GM12878 (cell line): Measurements from ENCODE around the gene MX1. TPM values are rescaled to one million over a fixed set of nuclear protein-coding genes. Genes with fewer than 3 reads are reported as not detected.

Experiments used
- ATF7 ChIP-seq: fragments of 450-650 bp; IDR thresholded peaks from 2 replicates; pipeline ENCODE4 v1.6.1; 2016; ENCODE audit warnings: low read depth, mild to moderate bottlenecking
- BHLHE40 ChIP-seq, 2 experiments: fragments of 450-650 bp in 1 of 2; IDR thresholded peaks; 2 replicates each; pipeline ENCODE4 v1.6.1; 2011 to 2017; ENCODE audit warnings: low read depth in 2 of 2, borderline replicate concordance in 1 of 2, improper control_type of control experiment in 1 of 2, low read length in 1 of 2, mild to moderate bottlenecking in 1 of 2
- EED ChIP-seq: sonication (generic); IDR thresholded peaks from 2 replicates; pipeline ENCODE4 v1.6.1; 2016; ENCODE audit warnings: antibody characterized with exemption, low read depth
- EGR1 ChIP-seq, 2 experiments: IDR thresholded peaks; 1 replicate in 1 of 2; 2 replicates in 1 of 2; pipeline ENCODE4 v1.6.1; 2011 to 2012; ENCODE audit warnings: low read depth in 2 of 2, low read length in 2 of 2, borderline replicate concordance in 1 of 2, mild to moderate bottlenecking in 1 of 2, moderate library complexity in 1 of 2
- EZH2 ChIP-seq: IDR thresholded peaks from 2 replicates; pipeline ENCODE4 v1.6.1; 2012; ENCODE audit warnings: low read depth, mild to moderate bottlenecking, control low read depth, inconsistent platforms, low read length, borderline replicate concordance; ENCODE audit not compliant: control insufficient read depth
- FOS ChIP-seq: IDR thresholded peaks from 3 replicates; pipeline ENCODE4 v1.6.1; 2011; ENCODE audit warnings: borderline replicate concordance; ENCODE audit not compliant: insufficient read length; ENCODE audit errors: extremely low read depth
- GABPA ChIP-seq: IDR thresholded peaks from 2 replicates; pipeline ENCODE4 v1.6.1; 2014; ENCODE audit warnings: antibody characterized with exemption, low read depth, mild to moderate bottlenecking, inconsistent platforms
- IKZF1 ChIP-seq: fragments of 450-650 bp; conservative IDR thresholded peaks from 2 replicates; pipeline ENCODE4 v1.6.1; 2017; ENCODE audit warnings: antibody characterized with exemption, mild to moderate bottlenecking
- IRF4 ChIP-seq: IDR thresholded peaks from 2 replicates; pipeline ENCODE4 v1.6.1; 2011; ENCODE audit warnings: low read depth, low read length
- KAT2A ChIP-seq: conservative IDR thresholded peaks from 2 replicates; pipeline ENCODE4 v1.6.1; 2011; ENCODE audit warnings: low read depth, low read length; ENCODE audit not compliant: control insufficient read depth
- MYB ChIP-seq: fragments of 150-350 bp; IDR thresholded peaks from 2 replicates; pipeline ENCODE4 v1.6.1; 2014; ENCODE audit warnings: mild to moderate bottlenecking, low read depth, low read length, borderline replicate concordance
- NFIC ChIP-seq: IDR thresholded peaks from 2 replicates; pipeline ENCODE4 v1.6.1; 2012; ENCODE audit warnings: low read depth, mild to moderate bottlenecking, inconsistent platforms, low read length, moderate library complexity
- NFYA ChIP-seq: IDR thresholded peaks from 2 replicates; pipeline ENCODE4 v1.6.1; 2011; ENCODE audit warnings: low read depth, mild to moderate bottlenecking, low read length, improper control_type of control experiment, borderline replicate concordance
- NR2C1 ChIP-seq: fragments of 450-650 bp; IDR thresholded peaks from 2 replicates; pipeline ENCODE4 v1.6.1; 2017; ENCODE audit warnings: antibody characterized with exemption, mild to moderate bottlenecking, moderate library complexity
- PML ChIP-seq: IDR thresholded peaks from 2 replicates; pipeline ENCODE4 v1.6.1; 2012; ENCODE audit warnings: low read length, inconsistent platforms
- POLR2A ChIP-seq: IDR thresholded peaks from 2 replicates; pipeline ENCODE4 v1.6.1; 2011; ENCODE audit warnings: low read depth, mild to moderate bottlenecking, low read length
- POLR2AphosphoS2 ChIP-seq: IDR thresholded peaks from 2 replicates; pipeline ENCODE4 v1.6.1; 2011; ENCODE audit warnings: low read depth, mild to moderate bottlenecking, low read length, improper control_type of control experiment, moderate library complexity
- POLR2AphosphoS5 ChIP-seq: IDR thresholded peaks from 2 replicates; pipeline ENCODE4 v1.6.1; 2011; ENCODE audit warnings: mild to moderate bottlenecking, low read length, inconsistent platforms
- RB1 ChIP-seq: fragments of 450-650 bp; formaldehyde crosslinking; IDR thresholded peaks from 2 replicates; pipeline ENCODE4 v1.6.1; 2017; ENCODE audit warnings: mild to moderate bottlenecking, borderline replicate concordance
- SIN3A ChIP-seq: IDR thresholded peaks from 2 replicates; pipeline ENCODE4 v1.6.1; 2012; ENCODE audit warnings: low read depth, low read length, improper control_type of control experiment
- SMAD5 ChIP-seq: IDR thresholded peaks from 2 replicates; pipeline ENCODE4 v1.6.1; 2016; ENCODE audit warnings: antibody characterized with exemption, low read depth
- SMC3 ChIP-seq: IDR thresholded peaks from 2 replicates; pipeline ENCODE4 v1.6.1; 2011; ENCODE audit warnings: low read length, improper control_type of control experiment, borderline replicate concordance
- TCF12 ChIP-seq: IDR thresholded peaks from 2 replicates; pipeline ENCODE4 v1.6.1; 2011; ENCODE audit warnings: low read depth, mild to moderate bottlenecking, low read length
- YBX1 ChIP-seq: fragments of 450-650 bp; IDR thresholded peaks from 2 replicates; pipeline ENCODE4 v1.6.1; 2016; ENCODE audit warnings: antibody characterized with exemption
- YY1 ChIP-seq: IDR thresholded peaks from 2 replicates; pipeline ENCODE4 v1.6.1; 2011; ENCODE audit warnings: low read depth, mild to moderate bottlenecking, low read length
- polyA plus RNA-seq, 11 experiments: library from polyadenylated mRNA; depleted of rRNA in 4 of 11; unstranded in 6 of 11; stranded (reverse) in 5 of 11; fragments of >200 nt; fragmentation: Nextera tagmentation in 4 of 11; fragmentation: Illumina TruSeq in 1 of 11; extraction: Ambion mirVana in 4 of 11; extraction: Trizol in 1 of 11; gene quantifications; 1 replicate in 1 of 11; 2 replicates in 10 of 11; pipeline versions ENCODE4 v1.2.1 to v1.2.3, GENCODE V29; 2011 to 2016; ENCODE audit warnings: inconsistent platforms in 2 of 11, missing spikeins in 2 of 11, low read depth in 1 of 11
- total RNA-seq, 4 experiments: library from RNA; depleted of rRNA in 3 of 4; stranded (reverse); fragments of >200 nt in 3 of 4; fragmentation: Illumina TruSeq in 1 of 4; extraction: Trizol in 1 of 4; gene quantifications; 2 replicates each; pipeline versions ENCODE4 v1.2.1 to v1.2.3, GENCODE V29; 2013 to 2021
- TF ChIP-seq, protein P1 (sequence below): fragments of 450-650 bp; conservative IDR thresholded peaks from 2 replicates; pipeline ENCODE4 v1.6.1; 2017; ENCODE audit warnings: mild to moderate bottlenecking, moderate library complexity
- TF ChIP-seq, protein P2 (sequence below): fragments of 450-650 bp; formaldehyde crosslinking; IDR thresholded peaks from 2 replicates; pipeline ENCODE4 v1.5.0; 2022; ENCODE audit warnings: mild to moderate bottlenecking, missing genetic modification characterization

Gene MX1
- total and polyA plus RNA-seq, 10 of the 15 experiments (the other 5 are each of a cell fraction or from before 2014, with no cell fraction given), result 75.9 to 385 (median 302) TPM

DNA sequence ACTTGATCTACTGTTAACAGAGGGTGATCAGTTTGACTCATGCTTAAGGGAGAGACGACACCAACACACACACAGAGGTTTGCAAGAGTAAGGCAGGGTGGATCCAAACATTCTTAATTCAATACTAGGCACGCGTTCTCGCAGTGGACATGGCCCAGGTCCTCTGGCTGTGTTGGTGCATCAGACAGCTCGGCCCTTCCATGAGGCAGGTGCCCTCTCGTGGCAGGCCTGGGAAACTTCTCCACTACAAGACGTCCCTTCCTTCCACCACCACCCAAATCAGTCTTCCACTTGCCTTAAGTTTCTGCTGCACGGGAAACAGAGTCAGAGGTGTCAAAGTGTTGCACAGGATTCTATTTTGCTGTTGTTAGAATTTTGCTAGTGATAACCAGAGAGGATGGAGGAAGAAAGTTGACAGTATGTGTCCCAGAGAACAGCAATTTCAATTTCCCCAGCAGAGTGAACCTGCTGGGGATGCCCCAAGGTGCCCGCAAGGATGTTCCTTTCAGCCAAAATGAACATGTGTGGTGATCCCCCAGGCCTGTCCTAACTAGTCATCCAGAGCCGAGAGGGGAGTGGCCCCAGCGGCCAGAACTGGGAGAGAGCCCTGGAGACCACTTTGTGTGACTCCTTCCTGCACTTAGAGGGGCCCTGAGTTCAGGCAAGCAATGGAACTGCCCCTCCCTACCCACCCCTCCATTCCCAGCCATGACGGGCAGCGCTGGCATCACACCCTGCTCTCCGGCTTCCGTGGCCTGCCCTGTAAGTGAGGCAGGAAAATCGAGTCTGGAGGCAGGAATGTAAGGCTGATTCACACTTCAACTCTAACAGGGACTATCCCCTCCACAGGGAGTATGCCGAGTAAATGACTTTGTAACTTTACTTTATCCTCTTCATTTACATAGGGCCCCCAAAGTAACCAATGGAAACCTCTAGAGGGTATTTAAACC lies 34.8 kb downstream of the MX1 start (continued):
- TF ChIP-seq NFIC (no peak), SMC3 (peak; percentile 86), IKZF1 (no peak; the same call in 1 of the 2 replicates), SIN3A (no peak), YY1 (0 out of 2 replicates have a peak, but pooled peaks have one; percentile 32), RB1 (no peak), PML (no peak; the same call in 1 of the 2 replicates), GABPA (no peak), EZH2 (no peak), POLR2AphosphoS2 (peak; percentile 49; the same call in 1 of the 2 replicates), BHLHE40 (IDR thresholded peaks at IDR 0.05; ENCODE audit: borderline replicate concordance in 1 of 2, low read depth in 2 of 2, low read length in 1 of 2) (0 out of 4 replicates have a peak, but pooled peaks of 1 of the 2 experiments have one; percentile 17), TCF12 (no peak), POLR2A (peak; percentile 62; the same call in 1 of the 2 replicates), MYB (no peak), ATF7 (no peak), POLR2AphosphoS5 (peak; percentile 73), SMAD5 (0 out of 2 replicates have a peak, but pooled peaks have one; percentile 7), IRF4 (0 out of 2 replicates have a peak, but pooled peaks have one; percentile 18), NR2C1 (no peak), FOS (no peak), KAT2A (no peak), EGR1 (IDR thresholded peaks at IDR 0.05; ENCODE audit: borderline replicate concordance in 1 of 2, low read depth in 2 of 2, low read length in 2 of 2) (no peak), EED (0 out of 2 replicates have a peak, but pooled peaks have one; percentile 15), NFYA (no peak), YBX1 (no peak)
- TF ChIP-seq, protein P1, sequence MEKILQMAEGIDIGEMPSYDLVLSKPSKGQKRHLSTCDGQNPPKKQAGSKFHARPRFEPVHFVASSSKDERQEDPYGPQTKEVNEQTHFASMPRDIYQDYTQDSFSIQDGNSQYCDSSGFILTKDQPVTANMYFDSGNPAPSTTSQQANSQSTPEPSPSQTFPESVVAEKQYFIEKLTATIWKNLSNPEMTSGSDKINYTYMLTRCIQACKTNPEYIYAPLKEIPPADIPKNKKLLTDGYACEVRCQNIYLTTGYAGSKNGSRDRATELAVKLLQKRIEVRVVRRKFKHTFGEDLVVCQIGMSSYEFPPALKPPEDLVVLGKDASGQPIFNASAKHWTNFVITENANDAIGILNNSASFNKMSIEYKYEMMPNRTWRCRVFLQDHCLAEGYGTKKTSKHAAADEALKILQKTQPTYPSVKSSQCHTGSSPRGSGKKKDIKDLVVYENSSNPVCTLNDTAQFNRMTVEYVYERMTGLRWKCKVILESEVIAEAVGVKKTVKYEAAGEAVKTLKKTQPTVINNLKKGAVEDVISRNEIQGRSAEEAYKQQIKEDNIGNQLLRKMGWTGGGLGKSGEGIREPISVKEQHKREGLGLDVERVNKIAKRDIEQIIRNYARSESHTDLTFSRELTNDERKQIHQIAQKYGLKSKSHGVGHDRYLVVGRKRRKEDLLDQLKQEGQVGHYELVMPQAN, result no peak
- TF ChIP-seq, protein P2, sequence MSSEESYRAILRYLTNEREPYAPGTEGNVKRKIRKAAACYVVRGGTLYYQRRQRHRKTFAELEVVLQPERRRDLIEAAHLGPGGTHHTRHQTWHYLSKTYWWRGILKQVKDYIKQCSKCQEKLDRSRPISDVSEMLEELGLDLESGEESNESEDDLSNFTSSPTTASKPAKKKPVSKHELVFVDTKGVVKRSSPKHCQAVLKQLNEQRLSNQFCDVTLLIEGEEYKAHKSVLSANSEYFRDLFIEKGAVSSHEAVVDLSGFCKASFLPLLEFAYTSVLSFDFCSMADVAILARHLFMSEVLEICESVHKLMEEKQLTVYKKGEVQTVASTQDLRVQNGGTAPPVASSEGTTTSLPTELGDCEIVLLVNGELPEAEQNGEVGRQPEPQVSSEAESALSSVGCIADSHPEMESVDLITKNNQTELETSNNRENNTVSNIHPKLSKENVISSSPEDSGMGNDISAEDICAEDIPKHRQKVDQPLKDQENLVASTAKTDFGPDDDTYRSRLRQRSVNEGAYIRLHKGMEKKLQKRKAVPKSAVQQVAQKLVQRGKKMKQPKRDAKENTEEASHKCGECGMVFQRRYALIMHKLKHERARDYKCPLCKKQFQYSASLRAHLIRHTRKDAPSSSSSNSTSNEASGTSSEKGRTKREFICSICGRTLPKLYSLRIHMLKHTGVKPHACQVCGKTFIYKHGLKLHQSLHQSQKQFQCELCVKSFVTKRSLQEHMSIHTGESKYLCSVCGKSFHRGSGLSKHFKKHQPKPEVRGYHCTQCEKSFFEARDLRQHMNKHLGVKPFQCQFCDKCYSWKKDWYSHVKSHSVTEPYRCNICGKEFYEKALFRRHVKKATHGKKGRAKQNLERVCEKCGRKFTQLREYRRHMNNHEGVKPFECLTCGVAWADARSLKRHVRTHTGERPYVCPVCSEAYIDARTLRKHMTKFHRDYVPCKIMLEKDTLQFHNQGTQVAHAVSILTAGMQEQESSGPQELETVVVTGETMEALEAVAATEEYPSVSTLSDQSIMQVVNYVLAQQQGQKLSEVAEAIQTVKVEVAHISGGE, result no peak
